NB4 (cell line): ENCODE results near the gene TAP2.

Experiments
- MYC ChIP-seq: IDR thresholded peaks from 2 replicates; pipeline ENCODE4 v1.6.1; 2011; ENCODE audit warnings: low read depth, low read length
- POLR2A ChIP-seq: IDR thresholded peaks from 2 replicates; pipeline ENCODE4 v1.6.1; 2011; ENCODE audit warnings: mild to moderate bottlenecking; ENCODE audit not compliant: insufficient read length; ENCODE audit errors: extremely low read depth
- TF ChIP-seq, protein P1 (sequence below): IDR thresholded peaks from one replicate; pipeline ENCODE4 v1.5.1; 2012; ENCODE audit warnings: low read depth, low read length
- TF ChIP-seq, protein P2 (sequence below): IDR thresholded peaks from 2 replicates; pipeline ENCODE4 v1.6.1; 2011; ENCODE audit warnings: low read depth, low read length

DNA sequence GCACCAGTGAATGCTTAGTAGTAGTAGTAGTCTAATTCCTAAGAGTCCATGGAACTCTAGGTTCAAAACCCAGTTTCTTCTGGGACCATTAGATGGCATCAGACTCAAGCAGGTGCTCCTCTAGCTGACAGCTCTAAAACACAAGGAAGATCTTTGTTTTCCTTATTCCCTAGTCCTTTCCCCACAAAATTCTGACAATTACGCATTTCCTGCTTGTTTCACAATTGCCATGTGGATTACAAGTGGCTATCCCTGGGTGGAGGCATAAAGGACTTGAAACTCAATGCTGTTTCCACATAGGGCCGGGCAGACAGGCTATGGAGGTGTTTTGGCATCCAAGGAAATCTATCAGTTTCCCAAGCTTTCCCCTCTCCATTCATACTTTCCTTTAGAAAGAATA is 12.6 kb downstream of the TAP2 start:
- TF ChIP-seq, protein P1, sequence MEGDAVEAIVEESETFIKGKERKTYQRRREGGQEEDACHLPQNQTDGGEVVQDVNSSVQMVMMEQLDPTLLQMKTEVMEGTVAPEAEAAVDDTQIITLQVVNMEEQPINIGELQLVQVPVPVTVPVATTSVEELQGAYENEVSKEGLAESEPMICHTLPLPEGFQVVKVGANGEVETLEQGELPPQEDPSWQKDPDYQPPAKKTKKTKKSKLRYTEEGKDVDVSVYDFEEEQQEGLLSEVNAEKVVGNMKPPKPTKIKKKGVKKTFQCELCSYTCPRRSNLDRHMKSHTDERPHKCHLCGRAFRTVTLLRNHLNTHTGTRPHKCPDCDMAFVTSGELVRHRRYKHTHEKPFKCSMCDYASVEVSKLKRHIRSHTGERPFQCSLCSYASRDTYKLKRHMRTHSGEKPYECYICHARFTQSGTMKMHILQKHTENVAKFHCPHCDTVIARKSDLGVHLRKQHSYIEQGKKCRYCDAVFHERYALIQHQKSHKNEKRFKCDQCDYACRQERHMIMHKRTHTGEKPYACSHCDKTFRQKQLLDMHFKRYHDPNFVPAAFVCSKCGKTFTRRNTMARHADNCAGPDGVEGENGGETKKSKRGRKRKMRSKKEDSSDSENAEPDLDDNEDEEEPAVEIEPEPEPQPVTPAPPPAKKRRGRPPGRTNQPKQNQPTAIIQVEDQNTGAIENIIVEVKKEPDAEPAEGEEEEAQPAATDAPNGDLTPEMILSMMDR = peak; percentile 10
- TF ChIP-seq POLR2A = no peak
- TF ChIP-seq MYC = no peak
- TF ChIP-seq, protein P2, sequence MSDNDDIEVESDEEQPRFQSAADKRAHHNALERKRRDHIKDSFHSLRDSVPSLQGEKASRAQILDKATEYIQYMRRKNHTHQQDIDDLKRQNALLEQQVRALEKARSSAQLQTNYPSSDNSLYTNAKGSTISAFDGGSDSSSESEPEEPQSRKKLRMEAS = no peak
